ENCODE measurements around the gene PPP6R3. TPM values are rescaled to one million over a fixed set of nuclear protein-coding genes. Genes with fewer than 3 reads are reported as not detected.

The PPP6R3 gene
- polyA plus RNA-seq, 1 donor (not counting 4 experiments of a cell fraction or from before 2014, with no cell fraction given) = 50.2 TPM

DNA sequence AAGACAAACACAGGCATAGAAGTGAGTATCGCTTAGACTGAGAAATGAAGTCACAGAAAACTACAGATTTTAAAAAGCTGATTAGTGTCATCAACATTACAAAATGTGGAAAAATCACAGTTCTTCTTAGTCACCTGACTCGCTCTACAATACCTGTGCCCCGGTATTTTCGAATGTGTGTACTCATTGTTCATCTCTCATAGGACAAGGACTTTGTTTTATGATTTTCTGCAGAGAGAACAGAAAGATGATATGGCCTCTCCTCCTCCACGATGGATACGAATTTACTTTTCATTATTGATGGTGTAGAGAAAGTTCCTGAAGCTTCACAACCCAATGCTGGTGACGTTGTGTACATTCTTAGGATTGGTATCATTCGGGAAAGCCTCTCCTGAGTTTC lies 194.4 kb downstream of the PPP6R3 start:
- no peaks in the 10 kb centered on the region for H3K9me3 ChIP-seq (ENCODE audit: control insufficient read depth, low read depth, low read length)
- H3K4me2 ChIP-seq (ENCODE audit: control insufficient read depth, extremely low read depth, insufficient read depth, low read depth, low read length) = no peak overlapping the region
- peaks cover 3% of the 10 kb centered on the region for H3K4me1 ChIP-seq (ENCODE audit: control insufficient read depth, extremely low read depth, insufficient read depth, low read length)
- H3K9ac ChIP-seq (ENCODE audit: control insufficient read depth, extremely low read depth, insufficient read depth, low read length) = no peak overlapping the region
- H3K79me2 ChIP-seq (ENCODE audit: control insufficient read depth, insufficient read depth, low read length) = no peaks in the 10 kb centered on the region
- peaks cover 10% of the 10 kb centered on the region for H3K27me3 ChIP-seq (ENCODE audit: control insufficient read depth, extremely low read depth, insufficient read depth, low read length)
- H2AFZ ChIP-seq (ENCODE audit: control insufficient read depth, low read length) = no peak overlapping the region
- TF ChIP-seq, protein P1, sequence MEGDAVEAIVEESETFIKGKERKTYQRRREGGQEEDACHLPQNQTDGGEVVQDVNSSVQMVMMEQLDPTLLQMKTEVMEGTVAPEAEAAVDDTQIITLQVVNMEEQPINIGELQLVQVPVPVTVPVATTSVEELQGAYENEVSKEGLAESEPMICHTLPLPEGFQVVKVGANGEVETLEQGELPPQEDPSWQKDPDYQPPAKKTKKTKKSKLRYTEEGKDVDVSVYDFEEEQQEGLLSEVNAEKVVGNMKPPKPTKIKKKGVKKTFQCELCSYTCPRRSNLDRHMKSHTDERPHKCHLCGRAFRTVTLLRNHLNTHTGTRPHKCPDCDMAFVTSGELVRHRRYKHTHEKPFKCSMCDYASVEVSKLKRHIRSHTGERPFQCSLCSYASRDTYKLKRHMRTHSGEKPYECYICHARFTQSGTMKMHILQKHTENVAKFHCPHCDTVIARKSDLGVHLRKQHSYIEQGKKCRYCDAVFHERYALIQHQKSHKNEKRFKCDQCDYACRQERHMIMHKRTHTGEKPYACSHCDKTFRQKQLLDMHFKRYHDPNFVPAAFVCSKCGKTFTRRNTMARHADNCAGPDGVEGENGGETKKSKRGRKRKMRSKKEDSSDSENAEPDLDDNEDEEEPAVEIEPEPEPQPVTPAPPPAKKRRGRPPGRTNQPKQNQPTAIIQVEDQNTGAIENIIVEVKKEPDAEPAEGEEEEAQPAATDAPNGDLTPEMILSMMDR (optimal IDR thresholded peaks at IDR 0.05 in 1 of 3, IDR thresholded peaks at IDR 0.05 in 1 of 3, conservative IDR thresholded peaks at IDR 0.05 in 1 of 3; ENCODE audit: extremely low read depth in 1 of 3, insufficient read depth in 2 of 3, low read length in 3 of 3) = no peak
- TF ChIP-seq EZH2 (IDR thresholded peaks at IDR 0.05; ENCODE audit: low read length) = no peak
- DNase-seq (ENCODE audit: low read depth, low spot score) = no peak
- H3K27ac ChIP-seq (ENCODE audit: control insufficient read depth, insufficient read depth, low read length) = no peak overlapping the region
- FAIRE-seq = no peak
- H3K36me3 ChIP-seq (ENCODE audit: control insufficient read depth in 2 of 2, extremely low read depth in 1 of 2, insufficient read depth in 2 of 2, low read length in 2 of 2) = no peaks in the 10 kb centered on the region
- no peak overlapping the region for H3K4me3 ChIP-seq (ENCODE audit: control insufficient read depth in 2 of 3, extremely low read depth in 1 of 3, insufficient read depth in 2 of 3, low read depth in 1 of 3, low read length in 3 of 3)
- dilution Hi-C loops (cut with MboI; ENCODE audit: extremely low pct_ligation_motif_present, low sequenced_read_pairs) = no loop called here
- H3K9me1 ChIP-seq (ENCODE audit: control insufficient read depth, extremely low read depth, insufficient read depth, low read length) = no peaks in the 10 kb centered on the region
- H4K20me1 ChIP-seq (ENCODE audit: control insufficient read depth, extremely low read depth, insufficient read depth, low read length) = no peaks in the 10 kb centered on the region

- Histone ChIP-seq H2AFZ (ENCODE audit: control insufficient read depth, low read length) (no peak overlapping the region), H3K27ac (ENCODE audit: control insufficient read depth, insufficient read depth, low read length) (no peak overlapping the region), H3K36me3 (ENCODE audit: control insufficient read depth in 2 of 2, extremely low read depth in 1 of 2, insufficient read depth in 2 of 2, low read length in 2 of 2) (no peaks in the 10 kb centered on the region), H3K4me2 (ENCODE audit: control insufficient read depth, extremely low read depth, insufficient read depth, low read depth, low read length) (no peak overlapping the region), H4K20me1 (ENCODE audit: control insufficient read depth, extremely low read depth, insufficient read depth, low read length) (no peaks in the 10 kb centered on the region), H3K27me3 (ENCODE audit: control insufficient read depth, extremely low read depth, insufficient read depth, low read length) (peaks cover 6% of the 10 kb centered on the region), H3K9me1 (ENCODE audit: control insufficient read depth, extremely low read depth, insufficient read depth, low read length) (no peaks in the 10 kb centered on the region), H3K4me1 (ENCODE audit: control insufficient read depth, extremely low read depth, insufficient read depth, low read length) (peaks cover 3% of the 10 kb centered on the region), H3K9me3 (ENCODE audit: control insufficient read depth, low read depth, low read length) (no peaks in the 10 kb centered on the region), H3K4me3 (ENCODE audit: control insufficient read depth in 2 of 3, extremely low read depth in 1 of 3, insufficient read depth in 2 of 3, low read depth in 1 of 3, low read length in 3 of 3) (no peak overlapping the region), H3K79me2 (ENCODE audit: control insufficient read depth, insufficient read depth, low read length) (no peaks in the 10 kb centered on the region), H3K9ac (ENCODE audit: control insufficient read depth, extremely low read depth, insufficient read depth, low read length) (no peak overlapping the region)
- FAIRE-seq = no peak
- no peak for TF ChIP-seq EZH2 (IDR thresholded peaks at IDR 0.05; ENCODE audit: low read length)
- TF ChIP-seq, protein P1 (optimal IDR thresholded peaks at IDR 0.05 in 1 of 3, IDR thresholded peaks at IDR 0.05 in 1 of 3, conservative IDR thresholded peaks at IDR 0.05 in 1 of 3; ENCODE audit: extremely low read depth in 1 of 3, insufficient read depth in 2 of 3, low read length in 3 of 3) = no peak
- no peak for DNase-seq (ENCODE audit: low read depth, low spot score)
- dilution Hi-C loops (cut with MboI; ENCODE audit: extremely low pct_ligation_motif_present, low sequenced_read_pairs) = no loop called here
These were observed 194.9 kb downstream of the PPP6R3 start for GRCh38 chr11:68655406-68655805.
